H9 (cell line): ENCODE data around the gene SLC35B2. TPM values are rescaled to one million over a fixed set of nuclear protein-coding genes. Genes with fewer than 3 reads are reported as not detected.
A peak's percentile ranks its signal among the peaks of the same experiment; 100 is the strongest.

Experiments used
- DNase-seq: peaks from one replicate; pipeline ENCODE4 v3.0.0-alpha.2; 2017
- H2AFZ ChIP-seq: one replicate; pipeline ENCODE4 v1.6.1; 2013; ENCODE audit warnings: mild to moderate bottlenecking, low read length, control low read depth, moderate library complexity
- H2AK5ac ChIP-seq: 2 replicates; pipeline ENCODE4 v1.6.1; 2013; ENCODE audit warnings: low read length, control low read depth, mixed read lengths; ENCODE audit not compliant: insufficient read length
- H2BK120ac ChIP-seq: one replicate; pipeline ENCODE4 v1.6.1; 2013; ENCODE audit warnings: low read depth, mild to moderate bottlenecking, low read length, control low read depth, inconsistent platforms; ENCODE audit not compliant: poor library complexity, severe bottlenecking
- H2BK12ac ChIP-seq: 2 replicates; pipeline ENCODE4 v1.6.1; 2013; ENCODE audit warnings: low read length, control low read depth, mixed read lengths, low read depth; ENCODE audit not compliant: insufficient read length
- H2BK15ac ChIP-seq: 2 replicates; pipeline ENCODE4 v1.6.1; 2013; ENCODE audit warnings: low read depth, low read length, control low read depth
- H2BK20ac ChIP-seq: one replicate; pipeline ENCODE4 v1.6.1; 2013; ENCODE audit warnings: low read depth, mild to moderate bottlenecking, low read length, control low read depth, inconsistent platforms; ENCODE audit not compliant: poor library complexity, severe bottlenecking
- H2BK5ac ChIP-seq: 2 replicates; pipeline ENCODE4 v1.6.1; 2013; ENCODE audit warnings: low read length, control low read depth, mixed read lengths; ENCODE audit not compliant: insufficient read length
- H3K14ac ChIP-seq: 2 replicates; pipeline ENCODE4 v1.6.1; 2013; ENCODE audit warnings: low read length, control low read depth; ENCODE audit not compliant: insufficient read depth
- H3K18ac ChIP-seq: 2 replicates; pipeline ENCODE4 v1.6.1; 2013; ENCODE audit warnings: low read depth, mild to moderate bottlenecking, mixed read lengths, low read length, control low read depth; ENCODE audit not compliant: insufficient read length
- H3K23ac ChIP-seq: 2 replicates; pipeline ENCODE4 v1.6.1; 2013; ENCODE audit warnings: low read length, control low read depth, mixed read lengths, low read depth; ENCODE audit not compliant: insufficient read length
- H3K23me2 ChIP-seq: 2 replicates; pipeline ENCODE4 v1.6.1; 2013; ENCODE audit warnings: low read depth, mild to moderate bottlenecking, mixed read lengths, low read length, control low read depth; ENCODE audit not compliant: insufficient read length, poor library complexity, severe bottlenecking
- H3K27ac ChIP-seq: 2 replicates; pipeline ENCODE4 v1.5.1; 2013; ENCODE audit warnings: low read length, control low read depth, mixed read lengths, low read depth; ENCODE audit not compliant: insufficient read length
- H3K27me3 ChIP-seq: 2 replicates; pipeline ENCODE4 v1.6.1; 2013; ENCODE audit warnings: low read length, control low read depth, inconsistent platforms; ENCODE audit not compliant: insufficient read depth
- H3K4ac ChIP-seq: 2 replicates; pipeline ENCODE4 v1.6.1; 2013; ENCODE audit warnings: low read depth, mild to moderate bottlenecking, control low read depth, inconsistent platforms, low read length, moderate library complexity
- H3K4me1 ChIP-seq: 2 replicates; pipeline ENCODE4 v1.6.1; 2013; ENCODE audit warnings: low read length, control low read depth, inconsistent platforms; ENCODE audit not compliant: insufficient read depth
- H3K4me2 ChIP-seq: 2 replicates; pipeline ENCODE4 v1.6.1; 2013; ENCODE audit warnings: low read length, control low read depth, mixed read lengths; ENCODE audit not compliant: insufficient read length, insufficient read depth
- H3K56ac ChIP-seq: 2 replicates; pipeline ENCODE4 v1.6.1; 2013; ENCODE audit warnings: low read depth, mild to moderate bottlenecking, mixed read lengths, low read length, control low read depth; ENCODE audit not compliant: insufficient read length
- H3K79me1 ChIP-seq: 2 replicates; pipeline ENCODE4 v1.6.1; 2013; ENCODE audit warnings: low read depth, mild to moderate bottlenecking, moderate library complexity, low read length, control low read depth, inconsistent platforms; ENCODE audit not compliant: insufficient read depth, poor library complexity, severe bottlenecking
- H3K79me2 ChIP-seq: 2 replicates; pipeline ENCODE4 v1.6.1; 2013; ENCODE audit warnings: low read length, control low read depth, inconsistent platforms; ENCODE audit not compliant: insufficient read depth
- H3K9ac ChIP-seq: 2 replicates; pipeline ENCODE4 v1.6.1; 2013; ENCODE audit warnings: low read length, control low read depth, mixed read lengths; ENCODE audit not compliant: insufficient read length; ENCODE audit errors: extremely low read depth
- H3K9me3 ChIP-seq: one replicate; pipeline ENCODE4 v1.6.1; 2013; ENCODE audit warnings: low read depth, low read length, inconsistent platforms; ENCODE audit not compliant: control insufficient read depth
- H3T11ph ChIP-seq: one replicate; pipeline ENCODE4 v1.6.1; 2013; ENCODE audit warnings: mild to moderate bottlenecking, low read length, control low read depth, inconsistent platforms
- H4K20me1 ChIP-seq: one replicate; pipeline ENCODE4 v1.6.1; 2013; ENCODE audit not compliant: control insufficient read depth, insufficient read length, insufficient read depth
- H4K5ac ChIP-seq: 2 replicates; pipeline ENCODE4 v1.6.1; 2013; ENCODE audit warnings: low read depth, mild to moderate bottlenecking, mixed read lengths, low read length, control low read depth; ENCODE audit not compliant: insufficient read length
- H4K8ac ChIP-seq: replicated peaks from 2 replicates; pipeline ENCODE4 v1.6.1; 2013; ENCODE audit warnings: low read length, control low read depth, mixed read lengths, low read depth; ENCODE audit not compliant: insufficient read length
- H4K91ac ChIP-seq: 2 replicates; pipeline ENCODE4 v1.6.1; 2013; ENCODE audit warnings: low read depth, mild to moderate bottlenecking, moderate library complexity, mixed read lengths, low read length, control low read depth; ENCODE audit not compliant: insufficient read length
- H3K27ac Mint-ChIP-seq, 3 experiments: 2 replicates in 2 of 3; 3 replicates in 1 of 3; pipeline ENCODE4 v1.8.0; 2020 to 2021; ENCODE audit warnings: mixed read lengths in 3 of 3, mild to moderate bottlenecking in 1 of 3, moderate library complexity in 1 of 3
- H3K27me3 Mint-ChIP-seq: 2 replicates; pipeline ENCODE4 v1.8.0; 2021; ENCODE audit warnings: low read depth, mild to moderate bottlenecking, moderate library complexity, mixed read lengths
- H3K36me3 Mint-ChIP-seq, 3 experiments: 2 replicates in 2 of 3; 3 replicates in 1 of 3; pipeline ENCODE4 v1.8.0; 2020 to 2021; ENCODE audit warnings: low read depth in 3 of 3, mixed read lengths in 3 of 3; ENCODE audit not compliant: insufficient read depth in 1 of 3
- H3K4me1 Mint-ChIP-seq, 2 experiments: 2 replicates each; pipeline ENCODE4 v1.8.0; 2020; ENCODE audit warnings: mixed read lengths in 2 of 2
- H3K4me3 Mint-ChIP-seq, 2 experiments: 2 replicates in 1 of 2; 3 replicates in 1 of 2; pipeline ENCODE4 v1.8.0; 2020 to 2021; ENCODE audit warnings: mild to moderate bottlenecking in 2 of 2, mixed read lengths in 2 of 2, moderate library complexity in 1 of 2
- H3K9me3 Mint-ChIP-seq, 2 experiments: 2 replicates in 1 of 2; 3 replicates in 1 of 2; pipeline ENCODE4 v1.8.0; 2020; ENCODE audit warnings: mild to moderate bottlenecking in 2 of 2, mixed read lengths in 2 of 2, moderate library complexity in 1 of 2
- WGBS: extraction: QIAGEN DNeasy Blood & Tissue Kit; methylation state at CpG from one replicate; pipeline ENCODE4 v1.1.7; 2013; ENCODE audit warnings: missing lambda C conversion rate, low lambda C conversion rate, mixed read lengths; ENCODE audit not compliant: insufficient read length; ENCODE audit errors: extremely low coverage; 5-methylcytosine and 5-hydroxymethylcytosine counted together
- total RNA-seq: library from RNA; stranded (reverse); gene quantifications from 2 replicates; pipeline ENCODE4 v1.2.1, GENCODE V29; 2021
- TF ChIP-seq, protein P1 (sequence below): fragments of 200-600 bp; sonication (generic); conservative IDR thresholded peaks from 3 replicates; pipeline ENCODE4 v1.8.0; 2021; ENCODE audit warnings: antibody characterized with exemption, mild to moderate bottlenecking

Gene SLC35B2
- total RNA-seq, 1 experiment from 2014 or later = 34.5 TPM

DNA sequence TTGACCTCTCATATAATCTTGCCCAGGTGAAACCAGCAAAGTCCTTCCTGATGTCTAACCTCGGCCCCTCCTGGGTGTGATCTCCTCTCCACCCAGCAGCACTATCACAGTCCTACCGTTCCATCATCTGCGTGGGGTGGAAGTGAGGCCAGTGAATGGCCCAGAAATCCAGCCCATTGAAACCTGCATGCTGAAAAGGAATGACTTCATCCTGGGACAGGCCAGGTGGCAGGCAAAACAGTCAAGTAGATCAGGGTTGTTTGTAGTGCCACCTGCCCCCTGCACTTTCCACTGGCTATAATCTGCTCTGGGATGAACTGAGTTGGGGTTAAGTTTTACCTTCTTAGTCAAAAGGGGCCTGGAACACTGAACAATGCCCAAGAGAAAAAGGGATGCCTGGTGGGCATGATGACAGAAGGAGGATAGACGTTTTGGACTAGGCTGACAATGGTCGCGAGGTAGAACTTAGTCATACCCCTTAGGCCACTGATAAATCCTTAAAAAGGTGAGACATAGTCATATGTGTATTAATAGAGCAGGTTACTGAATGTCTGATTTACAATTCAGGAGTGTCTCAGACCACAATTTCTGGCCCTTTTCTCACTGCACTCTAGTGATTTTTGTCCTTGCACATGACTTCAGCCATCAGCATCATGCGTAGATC, 18.5 kb downstream of the SLC35B2 start:
- H3K4me1 ChIP-seq = no peaks in the 10 kb centered on the region; the same call in 1 of the 2 replicates
- H4K5ac ChIP-seq = no peak overlapping the region
- H2BK12ac ChIP-seq = no peak overlapping the region
- no peak overlapping the region for H3K18ac ChIP-seq
- TF ChIP-seq, protein P1, sequence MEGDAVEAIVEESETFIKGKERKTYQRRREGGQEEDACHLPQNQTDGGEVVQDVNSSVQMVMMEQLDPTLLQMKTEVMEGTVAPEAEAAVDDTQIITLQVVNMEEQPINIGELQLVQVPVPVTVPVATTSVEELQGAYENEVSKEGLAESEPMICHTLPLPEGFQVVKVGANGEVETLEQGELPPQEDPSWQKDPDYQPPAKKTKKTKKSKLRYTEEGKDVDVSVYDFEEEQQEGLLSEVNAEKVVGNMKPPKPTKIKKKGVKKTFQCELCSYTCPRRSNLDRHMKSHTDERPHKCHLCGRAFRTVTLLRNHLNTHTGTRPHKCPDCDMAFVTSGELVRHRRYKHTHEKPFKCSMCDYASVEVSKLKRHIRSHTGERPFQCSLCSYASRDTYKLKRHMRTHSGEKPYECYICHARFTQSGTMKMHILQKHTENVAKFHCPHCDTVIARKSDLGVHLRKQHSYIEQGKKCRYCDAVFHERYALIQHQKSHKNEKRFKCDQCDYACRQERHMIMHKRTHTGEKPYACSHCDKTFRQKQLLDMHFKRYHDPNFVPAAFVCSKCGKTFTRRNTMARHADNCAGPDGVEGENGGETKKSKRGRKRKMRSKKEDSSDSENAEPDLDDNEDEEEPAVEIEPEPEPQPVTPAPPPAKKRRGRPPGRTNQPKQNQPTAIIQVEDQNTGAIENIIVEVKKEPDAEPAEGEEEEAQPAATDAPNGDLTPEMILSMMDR = no peak
- no CpG with 5 or more reads among the region's 7 CpGs for WGBS
- no peak overlapping the region for H3K9ac ChIP-seq
- no peaks in the 10 kb centered on the region for H3K9me3 ChIP-seq
- H2BK120ac ChIP-seq = no peak overlapping the region
- H3K4me2 ChIP-seq = no peak overlapping the region
- Mint-ChIP-seq H3K9me3 (no peaks in the 10 kb centered on the region), H3K36me3 (peaks cover 7 to 19% (median 16%) of the 10 kb centered on the region in 3 experiments; a peak in 6 of 7 replicates), H3K4me3 (peak overlapping the region in 1 of 2 experiments; percentile 53; a peak in 2 of 5 replicates), H3K27me3 (peaks cover 18% of the 10 kb centered on the region), H3K4me1 (peaks cover 30 to 35% of the 10 kb centered on the region in 2 experiments), H3K27ac (no peak overlapping the region)
- no peak overlapping the region for H2AK5ac ChIP-seq
- peaks cover 3% of the 10 kb centered on the region for H3K23me2 ChIP-seq
- H4K91ac ChIP-seq = no peak overlapping the region
- H3K27ac ChIP-seq = no peak overlapping the region
- H3T11ph ChIP-seq = no peak overlapping the region
- no peak for DNase-seq
- H3K23ac ChIP-seq = no peak overlapping the region
- H2BK15ac ChIP-seq = no peak overlapping the region
- no peak overlapping the region for H2BK20ac ChIP-seq
- no peaks in the 10 kb centered on the region for H3K79me1 ChIP-seq
- no peak overlapping the region for H2AFZ ChIP-seq
- no peak overlapping the region for H4K8ac ChIP-seq
- no peak overlapping the region for H2BK5ac ChIP-seq
- no peaks in the 10 kb centered on the region for H3K79me2 ChIP-seq
- no peak overlapping the region for H3K56ac ChIP-seq
- H3K27me3 ChIP-seq = no peaks in the 10 kb centered on the region
- H4K20me1 ChIP-seq = no peaks in the 10 kb centered on the region
- H3K14ac ChIP-seq = no peak overlapping the region
- H3K4ac ChIP-seq = no peak overlapping the region
